COLO668 (cell line): ENCODE results near the gene MEPE.

ENCODE experiments used
- DNase-seq: peaks from one replicate; lab custom pipeline; 2025; ENCODE audit not compliant: unreplicated experiment; lab: John Stamatoyannopoulos, UW

MEPE gene

GRCh38 chr4:87840149-87840548 is 7.4 kb downstream of the MEPE start:
- no peak for DNase-seq

GRCh38 chr4:87843936-87844335 is 11.2 kb downstream of the MEPE start:
- no peak for DNase-seq

GRCh38 chr4:87844452-87844851 is 11.7 kb downstream of the MEPE start:
- DNase-seq: no peak

- no peak for DNase-seq
Measured at GRCh38 chr4:87846226-87846625, 13.5 kb downstream of the MEPE start.

- DNase-seq: peak; percentile 27
Measured at GRCh38 chr4:87848622-87849351, 16.0 kb downstream of the MEPE start.

DNA sequence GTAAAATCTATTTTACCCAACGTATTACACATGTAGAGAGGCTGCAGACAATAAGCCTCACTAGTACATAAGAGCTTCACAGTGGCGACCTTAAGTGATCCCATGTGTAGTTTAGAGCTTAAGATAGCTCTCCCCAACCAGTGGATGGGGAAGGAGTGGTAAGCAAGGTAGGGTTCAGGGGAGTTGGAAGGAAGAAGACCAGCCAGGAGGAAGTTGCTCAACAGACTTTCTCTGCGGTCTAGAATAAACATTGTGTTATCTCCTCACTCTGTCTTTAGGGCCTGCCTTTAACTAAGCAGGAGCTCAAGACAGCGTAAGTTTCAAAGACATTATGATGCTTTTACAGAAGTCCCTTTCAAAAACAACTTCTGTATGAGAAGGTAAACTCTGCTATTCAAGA is 16.8 kb downstream of the MEPE start:
- DNase-seq: no peak

GRCh38 chr4:87851332-87851731 is 18.6 kb downstream of the MEPE start:
- DNase-seq: no peak

GRCh38 chr4:87851953-87852352 is 19.2 kb downstream of the MEPE start:
- DNase-seq: no peak

DNA sequence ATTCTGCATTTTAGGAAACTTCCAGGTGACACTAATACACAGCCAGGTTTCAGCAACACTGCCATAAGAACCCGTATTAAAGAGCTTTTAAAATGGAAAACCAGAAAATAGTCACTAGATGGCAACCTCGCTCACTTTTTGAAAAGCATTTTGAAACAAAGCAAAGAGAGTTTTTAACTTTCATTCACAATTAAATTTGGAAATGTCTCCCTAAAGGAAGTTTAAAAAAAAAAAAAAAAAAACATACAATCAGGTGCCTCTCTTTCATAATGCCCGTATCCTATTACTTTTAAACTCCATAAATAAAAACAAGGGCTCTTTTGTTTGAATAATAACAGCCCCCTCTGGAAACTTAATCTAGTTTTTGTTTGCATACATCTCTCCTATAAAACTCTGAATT is 20.3 kb downstream of the MEPE start:
- no peak for DNase-seq

DNA sequence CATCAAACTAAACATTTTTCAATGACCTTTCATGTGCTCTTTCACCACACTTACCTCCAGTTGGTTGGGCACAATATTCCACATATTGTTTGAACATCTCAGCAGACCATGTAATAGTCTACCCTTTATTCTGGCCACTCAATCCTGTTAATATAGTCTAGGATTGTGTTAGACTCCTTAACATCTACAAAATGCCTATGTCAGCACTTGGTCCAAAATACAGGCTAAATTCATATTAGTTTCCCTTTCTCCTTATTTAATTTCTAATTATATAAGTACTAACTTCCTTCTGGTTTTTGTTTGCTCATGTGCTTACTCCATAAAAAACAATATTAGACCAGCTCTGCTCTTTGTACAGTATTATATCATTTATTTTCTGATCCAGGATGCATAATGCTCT is 21.1 kb downstream of the MEPE start:
- DNase-seq: no peak

DNA sequence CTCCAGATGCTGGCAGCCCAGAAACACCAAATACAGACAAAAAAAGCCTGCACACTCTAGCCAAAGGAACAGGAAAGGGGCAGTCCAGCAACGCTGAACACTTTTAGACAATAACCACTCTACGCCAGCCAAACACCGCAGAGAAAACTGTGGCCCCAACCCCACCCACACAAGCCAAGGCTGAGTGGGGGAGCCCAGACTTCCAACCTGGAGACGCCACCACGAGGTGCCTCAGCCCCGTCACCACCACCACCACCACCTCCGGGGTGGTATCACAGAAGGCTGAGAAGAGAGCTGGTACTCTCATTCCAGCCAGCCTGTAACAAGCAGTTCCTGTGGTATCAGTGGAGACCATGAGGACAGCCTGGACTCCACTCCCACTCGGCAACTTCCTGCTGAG is 22.8 kb downstream of the MEPE start:
- no peak for DNase-seq

DNA sequence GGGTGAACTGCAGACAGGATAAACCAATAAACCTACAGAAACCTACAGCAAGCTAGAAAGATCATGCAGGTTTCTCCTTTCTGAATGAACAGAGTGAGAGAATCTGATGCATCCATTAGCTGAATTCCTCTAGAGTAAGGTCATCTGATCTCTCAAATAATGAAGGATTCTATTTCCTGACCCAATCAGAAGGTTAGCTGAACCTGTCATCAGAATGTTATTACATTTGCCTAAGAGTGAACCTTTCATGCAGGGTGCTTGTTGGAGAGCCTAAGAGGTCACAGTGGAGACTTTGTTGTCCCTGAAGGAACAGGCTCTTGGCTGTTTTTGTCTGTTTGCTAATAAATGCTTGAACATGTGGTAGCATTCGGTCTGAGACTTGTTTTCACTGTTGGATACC is 24.0 kb downstream of the MEPE start:
- DNase-seq: no peak

GRCh38 chr4:87857789-87858188 is 25.0 kb downstream of the MEPE start:
- DNase-seq: no peak

DNA sequence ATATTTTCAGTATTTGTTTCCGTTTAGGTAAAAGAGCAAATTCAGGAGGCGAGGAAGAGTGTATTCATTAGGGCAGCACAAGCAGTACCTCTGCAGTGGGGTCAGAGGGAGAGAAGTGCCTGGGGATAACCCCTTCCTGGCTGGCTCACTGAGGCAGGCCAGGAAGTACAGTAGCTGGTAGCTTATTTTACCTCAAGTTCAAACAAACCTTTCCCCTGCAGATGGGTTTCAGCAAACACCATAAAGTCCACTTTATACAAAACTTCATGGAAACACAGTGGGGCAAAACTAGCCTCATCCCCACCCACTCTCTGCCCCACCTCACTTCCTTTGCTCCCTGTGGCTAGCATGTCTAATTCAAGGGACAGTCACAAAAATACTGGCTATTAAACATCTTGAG is 29.5 kb downstream of the MEPE start:
- no peak for DNase-seq

DNA sequence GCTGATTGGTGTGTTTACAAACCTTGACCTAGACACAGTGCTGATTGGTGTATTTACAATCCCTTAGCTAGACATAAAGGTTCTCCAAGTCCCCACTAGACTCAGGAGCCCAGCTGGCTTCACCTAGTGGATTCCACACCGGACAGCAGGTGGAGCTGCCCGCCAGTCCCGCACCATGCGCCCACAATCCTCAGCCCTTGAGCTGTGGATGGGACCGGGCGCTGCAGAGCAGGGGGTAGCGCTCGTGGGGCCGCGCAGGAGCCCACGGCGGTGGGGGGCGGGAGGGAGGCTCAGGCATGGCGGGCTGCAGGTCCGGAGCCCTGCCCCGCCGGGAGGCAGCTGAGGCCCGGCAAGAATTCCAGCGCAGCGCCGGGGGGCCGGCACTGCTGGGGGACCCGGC is 30.7 kb downstream of the MEPE start:
- DNase-seq: no peak

DNA sequence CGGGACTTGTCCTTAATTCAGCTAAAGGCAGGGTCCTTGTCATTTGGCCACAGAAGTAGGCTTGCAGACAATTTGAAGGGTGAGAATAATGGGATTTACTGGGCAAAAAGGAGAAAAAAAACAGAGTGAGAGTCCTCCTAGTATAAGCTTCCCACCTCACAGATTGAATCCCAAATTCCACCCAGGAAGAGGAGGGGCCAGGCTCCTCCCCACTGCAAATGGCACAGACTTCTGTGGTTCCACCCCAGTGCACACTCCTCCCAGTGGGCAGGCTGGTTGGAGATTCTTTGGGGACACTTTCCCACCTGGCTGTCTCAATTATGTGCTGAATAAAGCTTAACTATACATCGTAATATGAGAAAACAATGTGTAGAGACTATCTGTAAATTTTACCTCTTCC is 31.6 kb downstream of the MEPE start:
- no peak for DNase-seq

- DNase-seq: no peak
Measured at GRCh38 chr4:87865288-87865687, 32.5 kb downstream of the MEPE start.

DNA sequence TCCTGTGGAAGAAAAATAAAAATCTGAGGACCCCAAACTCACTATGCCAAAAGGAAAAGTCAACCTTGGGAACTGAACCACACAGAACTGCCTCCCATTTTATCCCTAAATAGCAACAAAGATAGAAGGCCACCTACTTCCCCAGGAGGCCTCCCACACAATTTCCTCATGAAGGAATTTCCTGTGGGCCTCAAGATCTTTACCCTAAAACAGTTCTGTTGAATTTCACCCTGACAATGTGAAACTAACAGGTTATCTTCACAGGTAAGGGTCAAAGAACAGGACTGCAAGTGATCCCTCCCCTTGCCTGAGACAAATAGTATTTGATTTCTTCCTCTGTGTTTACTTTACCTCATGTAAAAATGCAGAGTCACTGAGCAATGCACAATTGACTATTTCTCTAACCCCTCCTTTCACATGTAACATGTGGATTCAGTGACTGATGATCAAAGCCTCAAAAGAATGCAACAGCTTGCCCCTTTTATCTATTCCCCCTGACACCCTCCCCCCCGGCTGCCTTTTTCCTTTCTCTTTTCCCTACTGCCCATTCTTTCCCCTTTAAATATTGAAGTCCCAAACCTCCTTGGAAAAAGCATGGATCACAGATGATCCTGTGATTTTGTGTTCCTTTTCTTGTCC is 33.3 kb downstream of the MEPE start:
- no peak for DNase-seq

GRCh38 chr4:87868522-87868921 is 35.8 kb downstream of the MEPE start:
- no peak for DNase-seq

GRCh38 chr4:87872028-87872427 is 39.3 kb downstream of the MEPE start:
- no peak for DNase-seq

- no peak for DNase-seq
Measured at GRCh38 chr4:87875191-87875590, 42.4 kb downstream of the MEPE start.

DNA sequence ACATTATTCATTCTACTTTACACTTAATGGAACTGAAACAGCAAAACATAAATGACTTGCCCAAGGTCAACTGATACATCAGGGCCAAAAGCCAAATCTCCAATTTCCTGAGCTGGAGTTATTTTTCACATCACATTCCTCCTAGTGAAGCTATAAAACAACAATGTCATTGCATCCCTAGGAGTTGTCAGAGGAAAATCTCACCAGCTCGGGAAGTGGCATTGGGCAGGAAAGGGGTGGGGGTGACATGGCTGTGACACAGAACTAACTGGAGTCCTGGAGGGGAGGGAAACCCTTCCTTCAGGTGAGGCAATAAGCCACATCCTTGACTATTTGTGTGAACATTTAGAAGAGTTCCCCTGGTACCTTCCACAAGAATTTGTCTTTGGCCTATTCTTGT is 47.3 kb downstream of the MEPE start:
- DNase-seq: no peak

GRCh38 chr4:87881115-87881514 is 48.3 kb downstream of the MEPE start:
- no peak for DNase-seq
